GM18526 (cell line): Measurements from ENCODE around the gene USP31.

ENCODE experiments used
- POLR2A ChIP-seq: IDR thresholded peaks from 3 replicates; pipeline ENCODE4 v1.6.1; 2011; ENCODE audit not compliant: insufficient read length; ENCODE audit errors: extremely low read depth

Gene USP31

DNA sequence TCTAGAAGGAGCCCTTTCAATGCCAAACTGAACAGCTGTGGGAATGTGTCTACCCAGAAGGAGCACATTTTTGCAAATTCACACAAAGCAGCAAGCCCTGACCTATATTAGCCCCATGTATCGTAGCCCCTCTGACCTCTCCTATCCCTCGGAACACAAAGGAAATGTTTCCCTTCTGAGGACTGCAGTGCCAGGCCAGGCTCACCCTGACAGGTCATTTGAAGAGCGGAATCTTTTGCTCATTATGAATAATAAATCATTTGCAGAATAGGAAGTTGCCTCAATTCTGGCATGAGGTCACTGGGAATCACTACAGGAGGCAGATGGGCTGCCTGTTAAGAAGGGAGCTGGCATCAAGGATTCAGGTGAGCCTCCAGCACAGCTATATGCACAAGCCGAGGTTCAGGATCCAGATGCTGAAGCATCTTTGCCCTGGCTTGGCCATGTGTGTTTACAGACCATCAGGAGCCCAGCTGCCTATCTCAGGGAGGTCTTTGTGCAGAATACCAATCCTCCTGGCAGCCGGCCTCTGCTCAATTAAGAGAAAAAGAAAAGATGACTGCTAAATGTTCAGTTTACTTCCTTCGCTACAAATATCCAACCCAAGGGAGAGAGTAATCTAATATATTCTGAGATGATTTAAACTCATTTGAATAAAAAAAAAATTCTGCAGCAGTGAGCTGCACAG is 119.4 kb downstream of the USP31 start:
- no peak for TF ChIP-seq POLR2A

DNA sequence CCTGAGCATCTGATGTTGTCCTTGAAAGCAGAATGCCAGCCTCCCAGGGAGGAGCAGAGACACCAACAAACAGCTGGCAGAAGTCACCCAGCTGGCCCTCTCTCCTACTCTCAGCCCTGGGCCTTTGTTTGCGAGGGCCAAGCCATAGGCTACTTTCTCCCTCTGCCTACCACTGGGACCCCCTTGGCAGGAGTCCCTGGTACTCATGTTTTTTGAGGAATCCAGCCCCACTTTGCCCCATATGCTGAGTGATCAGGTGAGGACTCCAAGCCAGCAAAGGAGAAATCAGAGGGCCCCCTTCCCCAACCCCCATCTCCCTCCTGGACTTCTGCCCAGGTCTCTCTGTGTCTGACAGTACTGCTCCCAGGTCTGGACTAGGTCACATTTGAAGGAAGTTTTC is 121.9 kb downstream of the USP31 start:
- no peak for TF ChIP-seq POLR2A

DNA sequence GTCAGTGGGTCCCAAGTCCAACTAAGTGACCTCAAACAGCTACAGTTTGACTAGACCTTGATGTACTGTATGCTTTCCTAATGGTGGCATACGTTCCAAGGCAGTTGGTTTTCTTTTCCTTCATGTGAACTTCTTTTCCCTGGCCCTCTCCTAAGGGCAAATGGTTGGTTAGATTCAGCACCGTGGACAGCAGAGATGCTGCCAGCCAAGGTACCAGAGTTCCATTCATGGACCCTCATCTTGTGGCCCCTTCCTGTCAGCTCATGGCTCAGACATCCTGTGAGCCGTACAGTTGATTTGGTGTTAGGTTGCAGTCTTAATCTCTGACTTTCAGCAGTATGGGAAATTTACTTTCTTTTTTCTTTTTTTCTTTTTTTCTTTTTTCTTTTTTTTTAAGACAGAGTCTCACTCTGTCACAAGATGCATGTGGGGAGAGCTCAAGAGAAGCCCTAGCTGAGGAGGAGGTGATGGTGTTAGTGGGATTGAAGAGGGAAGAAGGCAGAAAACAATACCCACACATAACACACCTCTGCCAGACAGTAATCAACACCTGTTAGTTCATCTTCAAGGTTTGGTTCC is 122.4 kb downstream of the USP31 start:
- no peak for TF ChIP-seq POLR2A

DNA sequence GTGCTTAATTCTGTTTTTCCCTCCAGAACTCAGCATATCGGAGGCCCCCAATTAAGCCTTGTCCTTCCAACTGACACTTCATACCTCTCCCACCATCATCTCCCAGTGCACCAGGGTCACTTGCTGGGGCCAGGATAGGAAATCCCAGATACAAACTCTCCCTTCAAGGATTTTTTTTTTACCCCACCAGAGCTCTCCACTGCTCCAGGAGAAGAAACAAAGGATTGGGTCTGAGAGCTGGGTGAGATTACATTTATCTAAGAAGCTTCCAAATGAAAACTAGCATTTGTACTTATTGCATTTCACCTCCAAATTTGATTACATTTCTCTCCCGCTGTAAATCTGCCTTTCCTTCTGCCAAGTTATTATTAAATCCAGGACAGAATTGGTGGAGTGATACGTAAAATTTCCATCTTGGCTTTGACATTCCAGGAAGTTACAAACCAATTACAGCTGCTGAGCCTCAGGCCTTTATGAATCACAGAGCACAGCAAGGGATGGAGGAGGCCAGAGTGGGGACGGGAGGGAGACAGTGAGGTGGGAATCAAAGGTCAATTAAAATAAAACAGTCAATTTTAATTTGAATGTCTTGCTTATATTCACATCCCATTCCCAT is 123.5 kb downstream of the USP31 start:
- no peak for TF ChIP-seq POLR2A

DNA sequence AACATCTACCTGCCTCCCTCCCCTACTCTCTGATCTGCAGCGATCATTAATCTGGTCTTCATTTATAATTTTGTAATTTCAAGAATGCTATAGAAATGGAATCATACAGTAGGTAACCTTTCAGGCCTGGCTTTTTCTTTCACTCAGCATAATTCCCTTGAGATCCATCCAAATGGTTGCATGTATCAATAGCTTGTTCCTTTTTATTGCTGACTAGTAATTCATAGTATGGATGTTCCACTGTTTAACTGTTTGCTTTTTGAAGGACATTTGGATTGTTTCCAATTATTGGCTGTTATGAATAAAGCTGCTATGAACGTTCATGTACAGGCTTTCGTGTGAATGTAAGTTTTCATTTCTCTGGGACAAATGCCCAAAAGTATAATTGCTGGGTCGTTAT is 125.2 kb downstream of the USP31 start:
- no peak for TF ChIP-seq POLR2A

DNA sequence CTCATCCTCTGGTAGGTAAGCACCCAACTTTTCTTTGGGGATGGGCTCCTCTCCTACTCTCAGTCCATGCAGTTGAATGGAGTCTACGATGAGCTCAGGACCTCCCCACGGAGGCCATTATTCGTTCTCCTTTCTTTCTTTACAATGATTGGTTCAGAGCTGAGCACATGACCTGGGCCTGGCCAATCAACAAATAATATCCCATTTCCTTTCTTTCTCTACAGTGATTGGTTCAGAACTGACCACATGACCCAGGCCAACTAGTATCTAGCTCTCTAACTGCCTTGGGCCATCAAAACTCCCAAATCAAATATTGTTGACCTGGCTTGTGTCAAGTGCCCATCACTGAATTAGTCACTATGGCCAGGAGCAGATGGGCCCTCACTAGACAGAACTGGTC is 129.2 kb downstream of the USP31 start:
- no peak for TF ChIP-seq POLR2A

DNA sequence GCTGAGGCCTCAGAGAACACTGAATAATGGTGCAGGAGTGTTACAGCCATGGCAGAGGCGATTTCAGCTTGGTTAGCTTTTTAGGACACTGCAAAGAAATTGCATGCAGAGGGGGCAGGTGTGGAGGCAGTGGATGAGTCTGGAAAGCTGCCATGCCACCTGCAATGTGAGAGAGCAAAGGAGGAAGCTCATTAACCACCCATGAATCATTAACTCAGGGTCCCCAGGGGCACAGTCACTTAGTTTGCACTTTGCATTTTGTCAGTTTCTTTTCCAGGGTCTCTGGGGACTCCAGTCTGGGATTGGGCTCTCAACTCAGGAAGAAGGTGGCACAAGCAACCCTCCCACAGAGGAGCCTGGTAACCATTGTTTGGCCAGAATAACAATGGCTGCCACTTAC is 132.9 kb downstream of the USP31 start:
- no peak for TF ChIP-seq POLR2A

DNA sequence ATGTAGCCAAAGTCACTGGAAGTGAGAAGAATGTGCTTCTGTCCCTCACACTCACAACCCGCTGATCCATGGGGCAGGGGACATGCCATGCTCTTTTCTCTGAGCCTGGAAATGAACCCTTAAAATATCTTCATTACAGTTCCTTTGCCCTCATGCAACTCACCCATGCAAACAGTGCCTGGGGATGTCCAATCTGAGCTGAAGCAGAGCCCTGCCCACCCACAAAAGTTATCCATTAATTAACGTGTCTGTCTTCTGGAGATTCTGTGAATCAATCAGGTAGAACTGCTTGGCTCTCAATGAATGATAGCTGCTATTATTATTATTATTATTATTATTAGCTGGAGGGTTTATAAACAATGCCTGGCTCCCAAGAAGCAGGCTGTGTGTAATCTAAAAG is 133.7 kb downstream of the USP31 start:
- TF ChIP-seq POLR2A: no peak

DNA sequence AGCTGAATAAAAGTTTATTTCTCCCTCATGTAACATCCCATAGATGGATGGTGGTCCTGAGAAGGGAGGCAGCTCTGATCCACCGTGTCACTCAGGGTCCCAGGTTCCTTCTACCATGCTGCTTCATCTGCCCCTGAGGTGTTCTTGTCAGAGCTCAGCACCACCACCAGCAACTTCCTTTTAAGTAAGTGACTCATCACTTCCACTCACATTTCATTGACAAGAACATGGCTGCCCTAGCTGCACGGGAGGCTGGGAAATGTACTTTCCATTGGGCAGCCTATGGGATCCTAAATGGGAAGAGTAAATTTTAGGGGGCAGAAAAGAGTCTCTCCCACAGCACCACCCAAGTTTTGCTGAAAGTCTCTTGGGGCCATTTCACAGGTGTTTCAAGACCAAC is 134.7 kb downstream of the USP31 start:
- TF ChIP-seq POLR2A: no peak
